Measurements from ENCODE around the gene S100A8.

S100A8 gene

DNA sequence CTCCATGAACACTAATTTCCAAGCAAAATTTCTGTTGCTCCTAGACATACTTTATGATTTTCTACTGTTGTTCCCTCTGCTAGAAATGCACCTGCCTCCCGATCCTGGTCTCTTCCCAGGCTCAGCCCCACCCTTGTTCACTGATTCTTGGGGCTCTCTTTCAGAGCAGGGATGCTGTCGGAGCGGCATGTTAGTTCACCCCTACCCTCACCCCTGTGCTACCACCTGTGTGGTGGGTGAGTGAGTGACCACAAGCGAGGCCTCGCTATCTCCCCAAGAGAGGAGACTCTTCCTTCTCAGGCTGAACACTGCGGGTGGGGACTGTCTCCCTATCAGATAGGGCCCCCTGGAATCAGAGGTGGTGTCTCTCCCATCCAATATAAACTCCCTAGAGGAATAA, 4.9 kb upstream of the S100A8 start:
- Histone ChIP-seq H3K4me3 (replicated peaks; ENCODE audit: low read depth, low read length) (no peak overlapping the region), H3K36me3 (ENCODE audit: control insufficient read depth, insufficient read depth, low read length) (no peaks in the 10 kb centered on the region), H3K27me3 (replicated peaks; ENCODE audit: control insufficient read depth, insufficient read depth, low read length) (peaks cover 4% of the 10 kb centered on the region)
- TF ChIP-seq, protein P1, sequence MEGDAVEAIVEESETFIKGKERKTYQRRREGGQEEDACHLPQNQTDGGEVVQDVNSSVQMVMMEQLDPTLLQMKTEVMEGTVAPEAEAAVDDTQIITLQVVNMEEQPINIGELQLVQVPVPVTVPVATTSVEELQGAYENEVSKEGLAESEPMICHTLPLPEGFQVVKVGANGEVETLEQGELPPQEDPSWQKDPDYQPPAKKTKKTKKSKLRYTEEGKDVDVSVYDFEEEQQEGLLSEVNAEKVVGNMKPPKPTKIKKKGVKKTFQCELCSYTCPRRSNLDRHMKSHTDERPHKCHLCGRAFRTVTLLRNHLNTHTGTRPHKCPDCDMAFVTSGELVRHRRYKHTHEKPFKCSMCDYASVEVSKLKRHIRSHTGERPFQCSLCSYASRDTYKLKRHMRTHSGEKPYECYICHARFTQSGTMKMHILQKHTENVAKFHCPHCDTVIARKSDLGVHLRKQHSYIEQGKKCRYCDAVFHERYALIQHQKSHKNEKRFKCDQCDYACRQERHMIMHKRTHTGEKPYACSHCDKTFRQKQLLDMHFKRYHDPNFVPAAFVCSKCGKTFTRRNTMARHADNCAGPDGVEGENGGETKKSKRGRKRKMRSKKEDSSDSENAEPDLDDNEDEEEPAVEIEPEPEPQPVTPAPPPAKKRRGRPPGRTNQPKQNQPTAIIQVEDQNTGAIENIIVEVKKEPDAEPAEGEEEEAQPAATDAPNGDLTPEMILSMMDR (IDR thresholded peaks at IDR 0.05; ENCODE audit: insufficient read depth, low read length, poor library complexity, severe bottlenecking), result no peak
- DNase-seq (ENCODE audit: extremely low read depth, insufficient read length), result no peak

DNA sequence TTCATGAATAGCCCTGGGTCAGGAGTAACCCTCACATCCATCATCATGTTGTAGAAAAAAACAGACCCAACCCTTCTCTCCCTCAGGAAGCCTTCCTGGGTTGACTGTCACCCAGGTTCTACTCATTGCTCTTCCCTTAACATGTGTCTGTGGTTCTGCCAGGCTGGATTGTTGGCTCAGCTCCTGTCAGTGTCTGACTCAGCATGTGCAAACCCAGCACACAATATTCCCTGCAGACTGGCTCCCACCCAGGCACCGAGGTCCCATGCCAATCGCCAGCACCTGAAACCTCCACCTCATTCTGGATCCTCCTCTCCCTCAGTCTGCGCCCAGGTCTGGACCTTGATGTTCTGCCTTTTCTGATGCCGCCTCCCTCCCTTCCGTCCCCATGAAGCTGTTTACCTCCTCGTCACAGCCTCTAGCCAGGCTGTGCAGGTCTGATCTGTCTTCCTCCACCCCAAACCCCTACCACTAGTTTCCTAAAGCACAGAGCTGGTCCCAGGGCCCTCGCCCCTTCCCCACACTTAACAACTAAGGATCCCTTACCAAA, 4.3 kb upstream of the S100A8 start:
- H3K4me3 ChIP-seq (replicated peaks; ENCODE audit: low read depth, low read length), result no peak overlapping the region
- peaks cover 5% of the 10 kb centered on the region for H3K27me3 ChIP-seq (replicated peaks; ENCODE audit: control insufficient read depth, insufficient read depth, low read length)
- no peak for DNase-seq (ENCODE audit: extremely low read depth, insufficient read length)
- TF ChIP-seq, protein P1 (IDR thresholded peaks at IDR 0.05; ENCODE audit: insufficient read depth, low read length, poor library complexity, severe bottlenecking), result no peak
- no peaks in the 10 kb centered on the region for H3K36me3 ChIP-seq (ENCODE audit: control insufficient read depth, insufficient read depth, low read length)

DNA sequence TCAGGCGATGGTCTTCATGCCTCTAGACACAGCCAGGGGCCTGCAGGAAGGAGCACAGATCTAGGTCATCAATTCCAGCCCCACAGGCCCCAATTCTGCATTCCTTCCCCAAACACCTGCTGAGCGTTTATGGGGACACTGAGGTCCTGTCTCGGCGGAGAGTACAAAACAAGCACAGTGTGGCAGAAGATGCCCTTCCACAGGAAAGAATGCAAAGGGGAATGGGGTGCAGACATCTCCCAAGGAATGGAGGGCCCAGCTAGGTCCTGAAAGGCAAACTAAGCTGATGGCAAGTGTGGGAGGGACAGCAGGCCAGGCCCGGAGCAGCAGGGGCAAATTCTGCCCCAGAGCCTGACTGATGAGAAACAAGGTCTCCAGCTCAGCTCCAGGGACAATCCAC, 3.5 kb upstream of the S100A8 start:
- H3K27me3 ChIP-seq (replicated peaks; ENCODE audit: control insufficient read depth, insufficient read depth, low read length), result peaks cover 4% of the 10 kb centered on the region
- no peak overlapping the region for H3K4me3 ChIP-seq (replicated peaks; ENCODE audit: low read depth, low read length)
- TF ChIP-seq, protein P1 (IDR thresholded peaks at IDR 0.05; ENCODE audit: insufficient read depth, low read length, poor library complexity, severe bottlenecking), result no peak
- H3K36me3 ChIP-seq (ENCODE audit: control insufficient read depth, insufficient read depth, low read length), result no peaks in the 10 kb centered on the region
- no peak for DNase-seq (ENCODE audit: extremely low read depth, insufficient read length)

DNA sequence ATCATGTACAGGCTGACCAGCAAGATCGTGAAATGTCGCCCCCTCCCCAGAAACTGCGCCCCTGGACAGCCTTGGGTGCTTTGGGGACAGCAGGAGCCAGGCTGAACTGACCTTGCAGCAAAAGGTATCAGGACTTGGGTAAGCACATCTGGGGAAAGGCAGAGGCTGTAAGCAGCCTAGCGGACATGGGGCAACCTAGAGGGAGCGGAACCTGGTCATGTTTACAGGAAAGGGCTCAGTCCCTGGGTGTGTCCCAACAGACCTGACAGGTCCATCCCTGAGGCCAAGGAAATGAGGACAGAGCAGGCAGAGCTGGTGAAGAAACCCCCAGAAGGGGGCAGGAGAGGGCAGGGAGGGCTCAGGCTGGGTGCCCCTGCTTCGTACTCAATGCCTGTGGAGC, 3.1 kb upstream of the S100A8 start:
- TF ChIP-seq, protein P1 (IDR thresholded peaks at IDR 0.05; ENCODE audit: insufficient read depth, low read length, poor library complexity, severe bottlenecking), result no peak
- Histone ChIP-seq H3K27me3 (replicated peaks; ENCODE audit: control insufficient read depth, insufficient read depth, low read length) (peaks cover 3% of the 10 kb centered on the region), H3K36me3 (ENCODE audit: control insufficient read depth, insufficient read depth, low read length) (no peaks in the 10 kb centered on the region), H3K4me3 (replicated peaks; ENCODE audit: low read depth, low read length) (no peak overlapping the region)
- DNase-seq (ENCODE audit: extremely low read depth, insufficient read length), result no peak

DNA sequence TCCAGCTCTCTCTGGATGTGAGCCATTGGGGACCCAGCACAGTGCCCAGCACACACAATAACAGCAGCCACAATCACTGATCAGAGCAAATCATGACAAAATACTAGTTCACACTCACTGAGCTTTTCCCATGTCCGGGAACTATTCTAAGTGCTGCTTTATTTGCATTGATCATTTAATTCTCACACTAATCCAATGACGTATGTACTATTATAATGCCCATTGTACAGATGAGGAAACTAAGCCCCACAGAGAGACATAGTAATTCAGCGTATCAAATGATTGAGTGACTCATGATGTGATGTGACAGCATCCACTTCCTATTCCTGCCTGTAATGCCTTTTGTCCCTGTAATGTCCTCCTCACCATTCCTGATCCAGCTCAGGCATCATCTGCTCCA, 1.9 kb upstream of the S100A8 start:
- no peaks in the 10 kb centered on the region for H3K36me3 ChIP-seq (ENCODE audit: control insufficient read depth, insufficient read depth, low read length)
- DNase-seq (ENCODE audit: extremely low read depth, insufficient read length), result no peak
- TF ChIP-seq, protein P1 (IDR thresholded peaks at IDR 0.05; ENCODE audit: insufficient read depth, low read length, poor library complexity, severe bottlenecking), result no peak
- H3K27me3 ChIP-seq (replicated peaks; ENCODE audit: control insufficient read depth, insufficient read depth, low read length), result peaks cover 3% of the 10 kb centered on the region
- H3K4me3 ChIP-seq (replicated peaks; ENCODE audit: low read depth, low read length), result no peak overlapping the region

DNA sequence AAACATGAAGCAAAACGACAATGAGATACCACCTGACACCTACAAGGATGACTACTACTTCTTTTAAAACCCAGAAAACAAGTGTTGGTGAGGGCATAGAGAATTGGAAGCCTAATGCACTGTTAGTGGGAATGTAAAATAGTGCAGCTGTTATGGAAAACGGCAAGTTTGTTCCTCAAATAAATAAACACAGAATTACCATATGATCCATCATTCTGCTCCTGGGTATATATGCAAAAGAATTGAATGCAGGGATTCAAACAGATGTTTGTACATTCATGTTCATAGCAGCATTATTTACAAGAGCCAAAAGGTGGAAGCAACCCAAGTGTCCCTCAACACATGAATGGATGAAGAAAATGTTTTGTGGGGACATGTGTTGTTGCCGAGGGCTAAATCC, 1.4 kb upstream of the S100A8 start:
- Histone ChIP-seq H3K4me3 (replicated peaks; ENCODE audit: low read depth, low read length) (no peak overlapping the region), H3K27me3 (replicated peaks; ENCODE audit: control insufficient read depth, insufficient read depth, low read length) (peaks cover 3% of the 10 kb centered on the region), H3K36me3 (ENCODE audit: control insufficient read depth, insufficient read depth, low read length) (no peaks in the 10 kb centered on the region)
- TF ChIP-seq, protein P1 (IDR thresholded peaks at IDR 0.05; ENCODE audit: insufficient read depth, low read length, poor library complexity, severe bottlenecking), result no peak
- DNase-seq (ENCODE audit: extremely low read depth, insufficient read length), result no peak

Measured in GM06990 (cell line).